DLD1 (cell line): ENCODE measurements around the gene FTCD.

ENCODE experiments used
- in situ Hi-C: cut with HindIII; loops from 2 replicates; pipeline ENCODE4 v1.10.0; 2017; ENCODE audit warnings: low sequenced_read_pairs

Gene FTCD

GRCh38 chr21:46124926-46125845 is 30.2 kb downstream of the FTCD start:
- in situ Hi-C loops: loop anchor here (25.0 kb wide), 1 partner anchor 113 kb away; no protein-coding TSS in a partner anchor

- in situ Hi-C loops: loop anchor here (25.0 kb wide), 1 partner anchor 112 kb away; no protein-coding TSS in a partner anchor
Observed at GRCh38 chr21:46124083-46124925, 31.1 kb downstream of the FTCD start.

GRCh38 chr21:46122758-46123683 is 32.4 kb downstream of the FTCD start:
- in situ Hi-C loops: loop anchor here (25.0 kb wide), 1 partner anchor 111 kb away; no protein-coding TSS in a partner anchor

- in situ Hi-C loops: loop anchor here (25.0 kb wide), 1 partner anchor 110 kb away; no protein-coding TSS in a partner anchor
Observed at GRCh38 chr21:46122237-46122671, 33.1 kb downstream of the FTCD start.

- in situ Hi-C loops: loop anchor here (25.0 kb wide), 1 partner anchor 109 kb away; no protein-coding TSS in a partner anchor
Observed at GRCh38 chr21:46121286-46122221, 33.8 kb downstream of the FTCD start.

- in situ Hi-C loops: loop anchor here (25.0 kb wide), 1 partner anchor 108 kb away; no protein-coding TSS in a partner anchor
Observed at GRCh38 chr21:46120301-46121285, 34.8 kb downstream of the FTCD start.

GRCh38 chr21:46119637-46120271 is 35.6 kb downstream of the FTCD start:
- in situ Hi-C loops: loop anchor here (25.0 kb wide), 1 partner anchor 107 kb away; no protein-coding TSS in a partner anchor

- in situ Hi-C loops: loop anchor here (25.0 kb wide), 1 partner anchor 107 kb away; no protein-coding TSS in a partner anchor
Observed at GRCh38 chr21:46119144-46119636, 36.2 kb downstream of the FTCD start.

- in situ Hi-C loops: loop anchor here (25.0 kb wide), 1 partner anchor 106 kb away; no protein-coding TSS in a partner anchor
Observed at GRCh38 chr21:46118316-46119143, 36.8 kb downstream of the FTCD start.

GRCh38 chr21:46117586-46118315 is 37.6 kb downstream of the FTCD start:
- in situ Hi-C loops: loop anchor here (25.0 kb wide), 1 partner anchor 105 kb away; no protein-coding TSS in a partner anchor

GRCh38 chr21:46116776-46117585 is 38.4 kb downstream of the FTCD start:
- in situ Hi-C loops: loop anchor here (25.0 kb wide), 1 partner anchor 105 kb away; no protein-coding TSS in a partner anchor

GRCh38 chr21:46116189-46116775 is 39.1 kb downstream of the FTCD start:
- in situ Hi-C loops: loop anchor here (25.0 kb wide), 1 partner anchor 104 kb away; no protein-coding TSS in a partner anchor

- in situ Hi-C loops: loop anchor here (25.0 kb wide), 1 partner anchor 103 kb away; no protein-coding TSS in a partner anchor
Observed at GRCh38 chr21:46115441-46116188, 39.8 kb downstream of the FTCD start.
